Measurements from ENCODE around the gene TMEM17. TPM values are rescaled to one million over a fixed set of nuclear protein-coding genes. Genes with fewer than 3 reads are reported as not detected.
A peak's percentile ranks its signal among the peaks of the same experiment; 100 is the strongest.

Gene TMEM17
- total RNA-seq, 4 donors from 2014 or later = 1.7 to 3.4 (median 2.7) TPM

- H3K27ac ChIP-seq = no peak overlapping the region
- intact Hi-C loops (cut with DNase I) = no loop called here
Observed at GRCh38 chr2:62482558-62483352, 23.2 kb downstream of the TMEM17 start.

GRCh38 chr2:62479917-62480316, 26.1 kb downstream of the TMEM17 start:
- Histone ChIP-seq H3K36me3 (no peaks in the 10 kb centered on the region), H3K4me3 (no peak overlapping the region), H3K4me1 (peaks cover 23 to 43% (median 23%) of the 10 kb centered on the region in 3 donors), H3K27ac (no peak overlapping the region), H3K9me3 (no peaks in the 10 kb centered on the region), H3K27me3 (no peaks in the 10 kb centered on the region)
- intact Hi-C loops (cut with DNase I) = no loop called here
- WGBS, 2 donors = 82 to 83% methylated on average over 3 of the region's 3 CpGs
- TF ChIP-seq POLR2A (IDR thresholded peaks at IDR 0.05) = no peak
- TF ChIP-seq, protein P1, sequence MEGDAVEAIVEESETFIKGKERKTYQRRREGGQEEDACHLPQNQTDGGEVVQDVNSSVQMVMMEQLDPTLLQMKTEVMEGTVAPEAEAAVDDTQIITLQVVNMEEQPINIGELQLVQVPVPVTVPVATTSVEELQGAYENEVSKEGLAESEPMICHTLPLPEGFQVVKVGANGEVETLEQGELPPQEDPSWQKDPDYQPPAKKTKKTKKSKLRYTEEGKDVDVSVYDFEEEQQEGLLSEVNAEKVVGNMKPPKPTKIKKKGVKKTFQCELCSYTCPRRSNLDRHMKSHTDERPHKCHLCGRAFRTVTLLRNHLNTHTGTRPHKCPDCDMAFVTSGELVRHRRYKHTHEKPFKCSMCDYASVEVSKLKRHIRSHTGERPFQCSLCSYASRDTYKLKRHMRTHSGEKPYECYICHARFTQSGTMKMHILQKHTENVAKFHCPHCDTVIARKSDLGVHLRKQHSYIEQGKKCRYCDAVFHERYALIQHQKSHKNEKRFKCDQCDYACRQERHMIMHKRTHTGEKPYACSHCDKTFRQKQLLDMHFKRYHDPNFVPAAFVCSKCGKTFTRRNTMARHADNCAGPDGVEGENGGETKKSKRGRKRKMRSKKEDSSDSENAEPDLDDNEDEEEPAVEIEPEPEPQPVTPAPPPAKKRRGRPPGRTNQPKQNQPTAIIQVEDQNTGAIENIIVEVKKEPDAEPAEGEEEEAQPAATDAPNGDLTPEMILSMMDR (IDR thresholded peaks at IDR 0.05) = no peak
- no peak for DNase-seq

More at GRCh38 chr2:62482558-62483352, 23.2 kb downstream of the TMEM17 start:
- Histone ChIP-seq H3K4me3 (no peak overlapping the region), H3K36me3 (no peaks in the 10 kb centered on the region), H3K9me3 (no peaks in the 10 kb centered on the region), H3K4me1 (peaks cover 17 to 35% (median 18%) of the 10 kb centered on the region in 3 donors), H3K27me3 (no peaks in the 10 kb centered on the region)
- DNase-seq = no peak
- TF ChIP-seq, protein P1 (IDR thresholded peaks at IDR 0.05) = no peak
- no peak for TF ChIP-seq POLR2A (IDR thresholded peaks at IDR 0.05)
- 86 to 93% methylated on average over 6 of the region's 6 CpGs for WGBS, 2 donors

GRCh38 chr2:62478093-62478580, 27.9 kb downstream of the TMEM17 start:
- TF ChIP-seq POLR2A (IDR thresholded peaks at IDR 0.05) = no peak
- TF ChIP-seq, protein P1 (IDR thresholded peaks at IDR 0.05) = no peak
- H3K4me1 ChIP-seq = peaks cover 28 to 61% (median 39%) of the 10 kb centered on the region in 3 donors
- no peak overlapping the region for H3K4me3 ChIP-seq
- H3K9me3 ChIP-seq = no peaks in the 10 kb centered on the region
- H3K36me3 ChIP-seq = no peaks in the 10 kb centered on the region
- H3K27me3 ChIP-seq = no peaks in the 10 kb centered on the region
- peak overlapping the region; percentile 67 to 76 (median 71) for H3K27ac ChIP-seq
- intact Hi-C loops (cut with DNase I) = no loop called here
- 5 to 14% methylated on average over 3 of the region's 3 CpGs for WGBS, 2 donors
- DNase-seq = no peak

DNA sequence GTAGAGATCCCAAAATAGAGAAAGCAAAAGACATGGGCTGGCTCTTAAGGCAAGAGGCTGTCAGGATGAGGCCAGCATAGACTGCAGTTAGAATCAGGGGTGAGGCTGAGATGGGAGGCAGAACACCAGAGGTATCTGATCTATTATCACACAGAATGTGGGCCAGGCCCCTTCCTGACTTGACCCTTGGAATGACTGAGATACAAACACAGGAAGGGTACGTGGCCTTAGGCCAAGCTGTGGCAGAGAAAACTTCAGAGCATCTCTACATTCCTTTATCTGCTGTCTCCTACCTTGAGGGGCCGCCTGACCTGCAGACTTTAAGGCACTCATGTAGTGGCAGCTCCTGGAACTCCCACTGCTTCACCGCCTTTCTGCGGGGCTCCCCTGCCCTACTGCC, 28.4 kb downstream of the TMEM17 start:
- Histone ChIP-seq H3K9me3 (no peaks in the 10 kb centered on the region), H3K27ac (peak overlapping the region; percentile 67 to 76 (median 71)), H3K4me3 (no peak overlapping the region), H3K36me3 (no peaks in the 10 kb centered on the region), H3K27me3 (no peaks in the 10 kb centered on the region), H3K4me1 (peaks cover 28 to 67% (median 39%) of the 10 kb centered on the region in 3 donors)
- TF ChIP-seq, protein P1 (IDR thresholded peaks at IDR 0.05) = no peak
- no peak for TF ChIP-seq POLR2A (IDR thresholded peaks at IDR 0.05)
- DNase-seq = no peak
- intact Hi-C loops (cut with DNase I) = no loop called here
- 76 to 94% methylated on average over 4 of the region's 4 CpGs for WGBS, 2 donors

Data from esophagus squamous epithelium (tissue), 5 donors.